Stimulated activated naive B cell treated with anti-CD40 and anti-IgM and Interleukin-4, amounts not matched to agents 10 μg/mL and 1 μg/mL and 100 μg/mL, for 72 hours (primary cell): ENCODE data around the gene PTTG1.

Experiments used
- ATAC-seq, 2 donors: fragments of 150-1000 bp; cut with Tn5 transposase; replicated peaks; 2 replicates each; pipeline ENCODE4 v1.10.0; 2021; ENCODE audit warnings: moderate library complexity in 1 of 2
- DNase-seq: peaks from one replicate; pipeline ENCODE4 v3.0.0; 2021
- H3K27ac Mint-ChIP-seq: one replicate; pipeline ENCODE4 v1.8.0; 2022; ENCODE audit warnings: mild to moderate bottlenecking, mixed read lengths
- H3K27me3 Mint-ChIP-seq, 2 donors: one replicate each; pipeline ENCODE4 v1.8.0; 2022; ENCODE audit warnings: mixed read lengths in 2 of 2
- H3K36me3 Mint-ChIP-seq, 2 donors: one replicate each; pipeline ENCODE4 v1.8.0; 2022; ENCODE audit warnings: mixed read lengths in 2 of 2, mild to moderate bottlenecking in 1 of 2
- H3K4me1 Mint-ChIP-seq, 2 donors: one replicate each; pipeline ENCODE4 v1.8.0; 2022; ENCODE audit warnings: mixed read lengths in 2 of 2, mild to moderate bottlenecking in 1 of 2
- H3K4me3 Mint-ChIP-seq, 2 donors: one replicate each; pipeline ENCODE4 v1.8.0; 2022; ENCODE audit warnings: mild to moderate bottlenecking in 2 of 2, mixed read lengths in 2 of 2, moderate library complexity in 1 of 2
- H3K9me3 Mint-ChIP-seq, 2 donors: one replicate each; pipeline ENCODE4 v1.8.0; 2022; ENCODE audit warnings: mixed read lengths in 2 of 2, mild to moderate bottlenecking in 1 of 2

Gene PTTG1

DNA sequence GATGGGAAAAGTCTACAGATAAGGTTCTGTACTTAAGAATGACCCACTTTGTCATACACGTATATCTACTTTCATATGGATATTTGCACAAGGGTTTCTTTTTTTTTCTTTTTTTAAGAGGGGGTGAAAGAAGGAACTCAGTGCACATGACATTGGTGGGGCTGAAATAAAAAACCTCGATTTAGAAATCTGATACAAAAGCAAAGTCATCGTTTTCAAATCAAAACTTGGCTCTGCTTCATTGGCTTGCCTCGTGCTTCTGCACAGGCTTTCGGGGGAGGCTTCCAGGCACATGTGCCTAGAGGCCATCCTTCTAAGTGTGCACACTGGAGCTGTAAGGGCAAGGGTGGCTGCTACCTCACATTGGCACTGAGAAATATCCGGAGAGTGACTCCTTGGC lies 31.1 kb downstream of the PTTG1 start:
- DNase-seq (no peak), ATAC-seq (no peak)
- H3K36me3 Mint-ChIP-seq = peaks cover 0 to 9% of the 10 kb centered on the region in 2 donors
- H3K27me3 Mint-ChIP-seq = peaks cover 14 to 26% of the 10 kb centered on the region in 2 donors
- H3K4me1 Mint-ChIP-seq = peaks cover 23 to 53% of the 10 kb centered on the region in 2 donors
- H3K4me3 Mint-ChIP-seq = no peak overlapping the region
- peak overlapping the region; percentile 63 for H3K27ac Mint-ChIP-seq
- peaks cover 3 to 5% of the 10 kb centered on the region in 2 donors for H3K9me3 Mint-ChIP-seq

DNA sequence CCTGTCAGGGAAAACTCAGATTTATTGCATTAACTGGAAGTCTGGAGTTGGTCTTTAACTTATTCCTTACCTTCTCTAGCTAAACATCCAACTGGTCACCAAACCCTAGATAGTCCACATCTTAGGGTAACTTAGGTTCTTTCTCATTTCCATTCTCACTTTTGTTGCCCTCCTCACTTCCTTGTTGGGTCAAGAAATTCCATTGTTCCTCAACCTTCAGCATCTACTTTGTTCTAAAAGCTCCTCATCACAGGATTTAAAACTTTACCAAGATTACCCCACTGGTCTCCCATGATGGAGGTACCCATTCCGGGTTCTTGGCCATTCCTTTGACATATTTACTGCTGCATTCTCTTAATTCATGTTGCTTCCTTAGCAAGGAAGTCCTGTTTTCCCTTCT lies 32.1 kb downstream of the PTTG1 start:
- H3K4me1 Mint-ChIP-seq = peaks cover 24 to 54% of the 10 kb centered on the region in 2 donors
- H3K36me3 Mint-ChIP-seq = peaks cover 0 to 6% of the 10 kb centered on the region in 2 donors
- ATAC-seq = no peak
- DNase-seq = no peak
- peaks cover 3 to 5% of the 10 kb centered on the region in 2 donors for H3K9me3 Mint-ChIP-seq
- peaks cover 14 to 26% of the 10 kb centered on the region in 2 donors for H3K27me3 Mint-ChIP-seq
- H3K4me3 Mint-ChIP-seq = no peak overlapping the region
- no peak overlapping the region for H3K27ac Mint-ChIP-seq

DNA sequence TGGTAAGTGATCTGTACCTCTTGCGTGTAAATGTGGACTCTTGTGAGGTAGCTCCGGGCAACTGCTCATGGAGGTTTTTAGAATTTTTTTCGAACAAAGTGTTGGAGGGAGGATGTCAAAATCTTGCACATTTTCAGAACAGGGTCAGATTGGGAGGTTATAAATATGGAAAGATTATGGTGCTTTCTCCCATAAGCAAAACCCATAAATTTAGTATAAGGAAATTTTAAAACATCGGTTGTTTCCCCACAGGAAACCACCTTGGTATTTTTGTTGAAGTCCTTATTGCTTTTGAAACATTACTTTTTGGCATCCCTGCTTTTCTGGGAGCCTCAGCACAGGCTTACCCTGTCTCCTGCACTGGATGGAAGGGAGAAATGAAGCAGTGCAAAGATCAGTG lies 33.9 kb downstream of the PTTG1 start:
- peaks cover 0 to 2% of the 10 kb centered on the region in 2 donors for H3K9me3 Mint-ChIP-seq
- peaks cover 0 to 3% of the 10 kb centered on the region in 2 donors for H3K36me3 Mint-ChIP-seq
- peaks cover 29 to 50% of the 10 kb centered on the region in 2 donors for H3K4me1 Mint-ChIP-seq
- peak overlapping the region; percentile 14 to 18 for H3K4me3 Mint-ChIP-seq
- ATAC-seq = no peak
- no peak for DNase-seq
- H3K27me3 Mint-ChIP-seq = peaks cover 14 to 26% of the 10 kb centered on the region in 2 donors
- H3K27ac Mint-ChIP-seq = no peak overlapping the region

DNA sequence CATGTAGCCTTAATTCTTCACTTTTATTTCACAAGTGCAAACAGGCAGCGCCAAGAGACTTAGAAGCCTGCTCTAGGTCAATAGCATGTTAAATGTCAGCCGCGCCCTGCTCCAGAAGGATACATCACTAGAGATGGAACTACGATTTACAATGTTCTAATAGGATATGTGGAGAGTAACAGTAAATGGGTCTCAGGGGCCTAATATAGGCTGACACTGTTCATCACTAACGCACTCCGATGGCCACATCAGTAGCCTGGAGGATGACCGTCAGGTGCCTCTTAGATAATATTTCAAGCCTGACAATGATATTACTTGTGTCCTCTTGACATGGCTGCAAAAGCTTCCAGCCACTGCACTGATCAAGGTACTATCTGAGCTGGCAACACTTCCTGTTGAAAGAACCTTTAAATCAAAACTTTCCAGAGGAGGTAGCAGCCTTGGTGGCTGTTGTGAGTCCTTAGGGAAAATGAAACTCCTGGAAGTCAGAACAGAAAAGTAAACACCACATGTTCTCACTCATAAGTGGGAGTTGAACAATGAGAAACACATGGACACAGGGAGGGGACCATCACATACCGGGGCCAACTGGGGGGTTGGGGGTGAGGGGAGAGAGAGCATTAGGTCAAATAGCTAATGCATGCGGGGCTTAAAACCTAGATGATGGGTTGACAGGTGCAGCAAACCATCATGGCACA lies 35.0 kb downstream of the PTTG1 start:
- ATAC-seq (no peak), DNase-seq (no peak)
- Mint-ChIP-seq H3K4me1 (peaks cover 29 to 51% of the 10 kb centered on the region in 2 donors), H3K27ac (no peak overlapping the region), H3K27me3 (peaks cover 14 to 26% of the 10 kb centered on the region in 2 donors), H3K4me3 (no peak overlapping the region), H3K36me3 (peaks cover 0 to 3% of the 10 kb centered on the region in 2 donors), H3K9me3 (peaks cover 0 to 2% of the 10 kb centered on the region in 2 donors)

DNA sequence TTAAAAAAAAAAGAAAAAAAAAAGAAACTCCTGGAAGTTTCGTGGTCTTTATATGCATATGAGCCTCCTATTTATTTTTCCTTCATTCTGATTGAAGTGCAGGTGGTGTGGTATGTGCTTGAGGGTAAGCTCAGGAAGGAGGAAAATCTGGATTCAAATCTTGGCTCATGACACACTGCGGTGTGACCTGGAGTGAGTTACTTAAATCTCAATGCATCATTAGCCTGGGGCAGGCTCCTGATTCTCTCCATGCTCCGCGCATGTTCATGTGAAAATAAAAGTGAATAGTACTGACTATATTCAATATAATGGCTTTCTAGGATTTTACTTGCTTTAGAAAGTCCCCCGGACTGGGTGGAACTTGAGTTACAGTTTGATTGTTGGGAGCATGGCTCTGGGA lies 35.6 kb downstream of the PTTG1 start:
- Mint-ChIP-seq H3K27ac (no peak overlapping the region), H3K9me3 (peaks cover 0 to 2% of the 10 kb centered on the region in 2 donors), H3K27me3 (peaks cover 12 to 26% of the 10 kb centered on the region in 2 donors), H3K4me3 (no peak overlapping the region), H3K4me1 (peaks cover 32 to 54% of the 10 kb centered on the region in 2 donors), H3K36me3 (peaks cover 0 to 3% of the 10 kb centered on the region in 2 donors)
- DNase-seq (no peak), ATAC-seq (no peak)

DNA sequence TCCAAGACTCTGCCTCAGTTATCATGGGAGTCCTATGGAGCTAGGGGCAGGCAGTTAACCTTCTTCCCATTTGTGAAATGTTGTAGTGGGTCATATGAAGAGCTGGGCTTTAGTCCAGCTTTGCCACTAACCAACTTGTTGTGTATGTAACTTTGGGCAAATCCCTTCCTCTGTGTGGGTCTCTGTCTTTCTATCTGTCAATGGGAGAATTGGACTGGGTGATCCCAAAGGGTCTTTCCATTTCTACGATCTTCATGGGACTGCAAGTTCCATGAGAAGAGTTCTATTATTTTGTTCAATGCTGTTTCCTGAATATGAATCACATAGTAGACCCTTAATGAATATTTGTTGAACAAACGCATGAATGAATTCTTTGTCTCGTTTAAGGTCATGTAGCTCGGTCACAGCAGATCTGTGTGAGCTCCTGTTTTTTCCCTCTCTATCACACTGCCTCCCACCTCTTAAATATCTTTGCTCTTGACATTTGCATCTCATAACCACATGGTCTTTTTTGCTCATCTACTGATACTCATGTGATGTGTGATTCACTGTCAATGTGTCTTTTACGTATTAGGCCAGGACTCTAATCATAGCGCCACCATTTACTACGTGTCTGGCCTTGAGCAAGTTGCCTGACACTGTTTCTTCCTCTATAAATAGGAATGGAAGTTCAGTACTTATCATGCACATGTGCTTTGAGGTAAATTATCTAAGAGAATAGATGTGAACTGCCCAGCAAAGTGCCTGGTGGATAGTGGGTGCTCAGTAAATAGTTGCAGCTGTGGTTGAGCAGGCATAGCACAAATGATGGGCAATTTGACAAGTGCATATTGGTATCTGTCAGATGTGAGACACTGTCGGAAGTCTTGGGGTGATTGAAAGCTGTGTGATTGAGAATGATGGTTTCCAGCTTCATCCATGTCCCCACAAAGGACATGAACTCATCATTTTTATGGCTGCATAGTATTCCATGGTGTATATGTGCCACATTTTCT lies 37.4 kb downstream of the PTTG1 start:
- peaks cover 0 to 2% of the 10 kb centered on the region in 2 donors for H3K9me3 Mint-ChIP-seq
- no peak for DNase-seq
- H3K27me3 Mint-ChIP-seq = peaks cover 1 to 16% of the 10 kb centered on the region in 2 donors
- peak overlapping the region in 1 of 2 donors; percentile 46 for H3K4me3 Mint-ChIP-seq
- H3K4me1 Mint-ChIP-seq = peaks cover 32 to 51% of the 10 kb centered on the region in 2 donors
- peaks cover 0 to 3% of the 10 kb centered on the region in 2 donors for H3K36me3 Mint-ChIP-seq
- peak; percentile 84 to 88 for ATAC-seq
- H3K27ac Mint-ChIP-seq = peak overlapping the region; percentile 90

DNA sequence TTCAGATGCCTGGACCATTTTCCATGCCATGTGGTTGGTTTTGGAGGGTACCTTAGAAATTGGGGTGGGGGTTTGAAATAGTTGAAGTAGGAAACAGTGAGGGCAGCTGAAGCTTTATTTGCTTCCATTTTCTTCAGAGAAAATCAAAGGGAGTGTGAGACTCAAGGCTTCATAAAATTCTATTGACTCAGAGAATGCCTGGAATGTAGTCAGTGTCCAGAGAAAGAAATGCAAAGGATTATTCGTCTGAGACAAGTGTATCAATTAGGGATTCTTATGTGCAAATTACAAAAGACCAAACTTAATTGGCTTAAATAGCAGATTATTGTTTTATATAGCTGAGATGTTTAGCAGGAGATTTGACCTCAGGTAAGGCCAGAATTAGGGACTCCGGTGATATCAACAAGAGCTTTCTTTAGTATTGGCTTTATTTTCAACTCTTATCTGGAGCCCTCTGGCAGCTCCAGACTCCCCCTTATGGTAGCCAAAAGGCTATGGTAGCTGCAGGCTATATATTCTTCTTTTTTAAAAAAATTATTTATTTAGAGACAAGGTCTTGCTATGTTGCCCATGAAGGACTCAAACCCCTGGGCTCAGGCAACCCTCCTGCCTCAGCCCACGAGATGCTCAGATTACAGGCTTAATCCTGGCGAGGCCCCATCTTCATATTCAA lies 38.9 kb downstream of the PTTG1 start:
- peaks cover 0 to 9% of the 10 kb centered on the region in 2 donors for H3K27me3 Mint-ChIP-seq
- no peak for ATAC-seq
- H3K36me3 Mint-ChIP-seq = peaks cover 0 to 3% of the 10 kb centered on the region in 2 donors
- peaks cover 36 to 60% of the 10 kb centered on the region in 2 donors for H3K4me1 Mint-ChIP-seq
- no peak overlapping the region for H3K4me3 Mint-ChIP-seq
- no peak for DNase-seq
- peaks cover 0 to 2% of the 10 kb centered on the region in 2 donors for H3K9me3 Mint-ChIP-seq
- H3K27ac Mint-ChIP-seq = peak overlapping the region; percentile 67

DNA sequence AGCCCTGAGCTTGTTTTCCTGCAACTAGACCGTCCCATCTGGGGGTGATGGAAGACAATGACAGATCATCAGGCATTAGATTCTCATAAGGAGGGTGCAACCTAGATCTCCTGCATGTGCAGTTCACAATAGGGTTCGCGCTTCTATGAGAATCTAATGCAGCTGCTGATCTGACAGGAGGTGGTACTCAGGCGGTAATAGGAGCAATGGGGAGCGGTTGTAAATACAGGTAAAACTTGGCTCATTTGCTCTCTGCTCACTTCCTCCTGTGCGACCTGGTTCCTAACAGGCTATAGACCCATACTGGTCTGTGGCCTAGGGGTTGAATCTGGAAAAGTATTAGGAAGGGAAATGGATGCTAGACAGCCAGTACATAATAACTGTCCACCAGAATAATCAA lies 39.7 kb downstream of the PTTG1 start:
- peak overlapping the region; percentile 67 for H3K27ac Mint-ChIP-seq
- no peak for ATAC-seq
- peaks cover 0 to 2% of the 10 kb centered on the region in 2 donors for H3K9me3 Mint-ChIP-seq

DNA sequence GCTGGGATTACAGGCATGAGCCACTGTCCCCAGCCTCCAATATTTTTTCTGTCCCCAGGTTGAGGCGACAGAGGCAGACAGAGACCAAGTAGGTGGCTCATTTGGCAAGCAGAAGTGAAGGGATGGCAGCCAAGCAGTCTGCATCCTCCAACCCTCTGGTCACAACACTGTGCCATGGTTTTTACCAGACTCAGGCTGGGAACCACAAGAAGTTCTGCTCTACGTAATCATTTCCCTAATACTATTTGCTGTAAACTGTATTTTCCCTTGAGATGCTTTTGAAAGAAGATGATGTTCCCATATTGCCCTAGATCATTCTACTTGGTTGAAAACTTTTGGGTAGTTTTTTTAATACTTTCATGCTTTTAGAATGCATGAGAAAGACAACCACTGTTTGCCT lies 40.5 kb downstream of the PTTG1 start:
- H3K4me1 Mint-ChIP-seq = peaks cover 36 to 64% of the 10 kb centered on the region in 2 donors
- H3K9me3 Mint-ChIP-seq = peaks cover 0 to 2% of the 10 kb centered on the region in 2 donors
- H3K36me3 Mint-ChIP-seq = peaks cover 0 to 3% of the 10 kb centered on the region in 2 donors
- DNase-seq (peak; percentile 49), ATAC-seq (peak; percentile 73)
- H3K27me3 Mint-ChIP-seq = no peaks in the 10 kb centered on the region
- H3K27ac Mint-ChIP-seq = peak overlapping the region; percentile 16
- H3K4me3 Mint-ChIP-seq = peak overlapping the region in 1 of 2 donors; percentile 9

More for the DNA sequence above, 39.7 kb downstream of the PTTG1 start:
- H3K4me3 Mint-ChIP-seq = no peak overlapping the region
- H3K36me3 Mint-ChIP-seq = peaks cover 0 to 3% of the 10 kb centered on the region in 2 donors
- no peak for DNase-seq
- H3K27me3 Mint-ChIP-seq = no peaks in the 10 kb centered on the region
- peaks cover 33 to 59% of the 10 kb centered on the region in 2 donors for H3K4me1 Mint-ChIP-seq

DNA sequence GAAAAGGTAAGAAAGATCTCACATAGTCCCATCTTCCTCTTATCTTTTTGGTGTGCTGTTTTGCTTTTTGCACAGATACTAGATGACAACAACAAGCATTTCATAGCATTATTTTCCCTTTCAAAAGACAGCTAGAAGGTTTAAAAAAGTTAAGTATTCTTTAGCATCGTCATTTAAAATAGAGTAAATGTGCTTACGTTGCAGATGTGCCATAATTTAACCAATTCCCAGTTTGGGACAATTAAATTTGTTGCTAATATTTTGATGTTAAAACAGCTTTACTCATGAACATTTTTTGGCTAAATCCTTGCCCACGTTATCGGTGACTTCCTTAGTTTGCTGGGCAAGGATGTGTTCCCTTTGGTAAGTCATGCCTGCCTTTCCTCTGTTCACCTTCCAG lies 41.6 kb downstream of the PTTG1 start:
- no peaks in the 10 kb centered on the region for H3K27me3 Mint-ChIP-seq
- peaks cover 2 to 3% of the 10 kb centered on the region in 2 donors for H3K36me3 Mint-ChIP-seq
- no peak for ATAC-seq
- DNase-seq = no peak
- peaks cover 0 to 2% of the 10 kb centered on the region in 2 donors for H3K9me3 Mint-ChIP-seq
- H3K27ac Mint-ChIP-seq = no peak overlapping the region
- H3K4me3 Mint-ChIP-seq = no peak overlapping the region
- H3K4me1 Mint-ChIP-seq = peaks cover 42 to 75% of the 10 kb centered on the region in 2 donors

DNA sequence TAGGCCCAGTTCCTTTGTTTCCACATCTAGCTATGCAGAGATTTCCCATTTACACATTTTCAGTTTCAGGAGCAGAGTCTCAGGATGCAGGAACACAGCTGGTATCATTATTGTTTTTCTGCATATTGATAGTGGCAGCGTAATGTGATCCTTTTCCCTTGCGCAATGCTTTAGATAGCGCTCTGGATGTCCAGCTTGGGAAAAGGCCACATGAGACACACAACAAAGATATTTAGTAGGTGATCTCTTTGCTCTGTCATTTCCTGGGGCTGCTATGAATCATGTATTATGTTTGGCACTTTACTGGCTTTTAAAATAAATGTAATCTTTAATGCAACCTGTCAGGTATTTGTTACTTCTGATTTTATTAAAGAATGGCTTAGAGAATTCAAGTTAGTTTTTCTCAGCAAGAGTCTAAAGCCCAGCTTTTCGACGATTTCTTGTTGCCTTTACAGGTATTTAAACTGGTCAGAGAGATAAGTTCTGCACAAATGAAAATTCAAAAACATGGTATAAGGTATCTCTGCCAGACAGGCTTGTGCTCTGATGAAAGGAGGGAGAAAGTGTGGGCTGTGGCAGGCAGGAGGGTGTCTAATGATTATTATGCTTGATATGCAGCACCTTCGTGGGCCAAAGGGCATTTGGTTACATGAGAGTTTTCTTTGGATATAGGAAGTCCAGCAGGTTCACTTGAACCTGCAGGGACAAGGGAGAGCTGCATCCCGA lies 42.2 kb downstream of the PTTG1 start:
- Mint-ChIP-seq H3K9me3 (peaks cover 0 to 2% of the 10 kb centered on the region in 2 donors), H3K4me1 (peaks cover 40 to 74% of the 10 kb centered on the region in 2 donors), H3K36me3 (peaks cover 2 to 3% of the 10 kb centered on the region in 2 donors), H3K27ac (peak overlapping the region; percentile 57), H3K27me3 (no peaks in the 10 kb centered on the region), H3K4me3 (peak overlapping the region in 1 of 2 donors; percentile 49)
- no peak for DNase-seq
- no peak for ATAC-seq

DNA sequence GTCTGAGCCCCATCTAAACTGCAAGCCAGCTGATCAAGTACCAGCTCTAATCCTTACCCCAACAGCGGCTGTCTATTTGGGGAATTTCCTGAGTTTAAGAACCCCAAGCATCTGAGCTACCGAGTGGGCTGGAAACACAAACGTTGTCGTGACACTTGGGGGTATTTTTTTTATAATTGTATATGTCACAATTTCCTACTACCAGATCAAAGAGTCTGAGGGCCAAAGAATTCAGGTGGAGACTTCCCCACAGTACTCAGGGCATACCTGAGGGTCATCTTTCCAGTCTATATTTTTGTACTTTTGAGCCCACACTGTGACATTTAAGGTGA lies 42.8 kb downstream of the PTTG1 start:
- Mint-ChIP-seq H3K9me3 (peaks cover 0 to under 1% of the 10 kb centered on the region in 2 donors), H3K27me3 (no peaks in the 10 kb centered on the region), H3K4me3 (peak overlapping the region in 1 of 2 donors; percentile 49), H3K27ac (peak overlapping the region; percentile 57), H3K4me1 (peaks cover 36 to 74% of the 10 kb centered on the region in 2 donors), H3K36me3 (peaks cover 6 to 7% of the 10 kb centered on the region in 2 donors)
- ATAC-seq (no peak), DNase-seq (no peak)

DNA sequence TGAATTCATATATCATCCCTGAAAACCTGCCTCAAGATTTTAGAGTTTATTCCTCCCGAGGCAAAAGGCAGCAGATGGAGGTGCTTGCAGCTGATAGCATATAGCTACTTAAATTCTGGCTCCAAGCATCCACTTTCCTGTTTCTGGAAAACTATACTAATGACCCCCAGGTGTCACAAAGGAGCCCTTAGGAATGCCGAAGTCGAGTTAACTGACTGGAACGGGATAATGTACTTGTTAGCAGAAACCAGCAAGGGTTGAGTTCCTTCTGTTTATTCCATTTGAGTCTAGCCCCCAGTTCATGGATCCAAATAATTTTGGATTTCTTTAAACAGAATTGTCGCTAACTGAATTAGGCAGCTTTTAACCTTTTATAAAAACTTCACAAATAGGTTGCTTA lies 44.5 kb downstream of the PTTG1 start:
- ATAC-seq (no peak), DNase-seq (no peak)
- peaks cover 12 to 14% of the 10 kb centered on the region in 2 donors for H3K36me3 Mint-ChIP-seq
- H3K27me3 Mint-ChIP-seq = no peaks in the 10 kb centered on the region
- H3K4me3 Mint-ChIP-seq = no peak overlapping the region
- peaks cover 39 to 85% of the 10 kb centered on the region in 2 donors for H3K4me1 Mint-ChIP-seq
- H3K27ac Mint-ChIP-seq = no peak overlapping the region
- no peaks in the 10 kb centered on the region for H3K9me3 Mint-ChIP-seq
